Chondrocyte (in vitro differentiated cells): ENCODE results near the gene SH3RF1. TPM values are rescaled to one million over a fixed set of nuclear protein-coding genes. Genes with fewer than 3 reads are reported as not detected.

Experiments used
- DNase-seq: peaks from one replicate; pipeline ENCODE4 v3.0.0; 2021; ENCODE audit warnings: mixed read lengths, low spot score
- H3K27ac Mint-ChIP-seq: one replicate; pipeline ENCODE4 v1.8.0; 2021; ENCODE audit warnings: mild to moderate bottlenecking, moderate library complexity, mixed read lengths; ENCODE audit not compliant: unreplicated experiment
- H3K27me3 Mint-ChIP-seq: 2 replicates; pipeline ENCODE4 v1.8.0; 2021; ENCODE audit warnings: low read depth, mixed read lengths
- H3K36me3 Mint-ChIP-seq: 2 replicates; pipeline ENCODE4 v1.8.0; 2021; ENCODE audit warnings: low read depth, mixed read lengths
- H3K4me1 Mint-ChIP-seq: 2 replicates; pipeline ENCODE4 v1.8.0; 2021; ENCODE audit warnings: low read depth, mild to moderate bottlenecking, mixed read lengths
- H3K4me3 Mint-ChIP-seq: one replicate; pipeline ENCODE4 v1.8.0; 2021; ENCODE audit warnings: mild to moderate bottlenecking, moderate library complexity, mixed read lengths; ENCODE audit not compliant: unreplicated experiment
- H3K9me3 Mint-ChIP-seq: 2 replicates; pipeline ENCODE4 v1.8.0; 2021; ENCODE audit warnings: low read depth, mixed read lengths
- CTCF ChIP-seq: fragments of 200-600 bp; sonication (generic); IDR thresholded peaks from 2 replicates; pipeline ENCODE4 v1.5.0; 2021; ENCODE audit warnings: antibody characterized with exemption, mild to moderate bottlenecking, moderate library complexity
- total RNA-seq: library from RNA; stranded (reverse); gene quantifications from 3 replicates; pipeline ENCODE4 v1.2.1, GENCODE V29; 2021

SH3RF1 gene
- total RNA-seq, 1 donor from 2014 or later, result 25.2 TPM

GRCh38 chr4:169070071-169070894, 200.5 kb downstream of the SH3RF1 start:
- peaks cover 4% of the 10 kb centered on the region for H3K9me3 Mint-ChIP-seq

GRCh38 chr4:169068423-169068822, 202.3 kb downstream of the SH3RF1 start:
- Mint-ChIP-seq H3K27ac (no peak overlapping the region), H3K4me3 (no peak overlapping the region), H3K9me3 (peaks cover 4% of the 10 kb centered on the region), H3K27me3 (no peaks in the 10 kb centered on the region), H3K4me1 (peaks cover 19% of the 10 kb centered on the region), H3K36me3 (no peaks in the 10 kb centered on the region)
- TF ChIP-seq CTCF, result no peak
- DNase-seq, result no peak

More at GRCh38 chr4:169070071-169070894, 200.5 kb downstream of the SH3RF1 start:
- no peak for TF ChIP-seq CTCF
- Mint-ChIP-seq H3K4me1 (peaks cover 19% of the 10 kb centered on the region), H3K4me3 (no peak overlapping the region), H3K27ac (peak overlapping the region; percentile 81), H3K36me3 (no peaks in the 10 kb centered on the region), H3K27me3 (no peaks in the 10 kb centered on the region)
- DNase-seq, result no peak

GRCh38 chr4:169066934-169067333, 203.8 kb downstream of the SH3RF1 start:
- DNase-seq, result no peak
- H3K36me3 Mint-ChIP-seq, result no peaks in the 10 kb centered on the region
- no peak for TF ChIP-seq CTCF
- H3K4me3 Mint-ChIP-seq, result no peak overlapping the region
- H3K27ac Mint-ChIP-seq, result no peak overlapping the region
- H3K9me3 Mint-ChIP-seq, result peaks cover 4% of the 10 kb centered on the region
- no peaks in the 10 kb centered on the region for H3K27me3 Mint-ChIP-seq
- peaks cover 30% of the 10 kb centered on the region for H3K4me1 Mint-ChIP-seq

GRCh38 chr4:169064296-169064695, 206.5 kb downstream of the SH3RF1 start:
- Mint-ChIP-seq H3K4me3 (no peak overlapping the region), H3K4me1 (peaks cover 27% of the 10 kb centered on the region), H3K36me3 (no peaks in the 10 kb centered on the region), H3K27me3 (no peaks in the 10 kb centered on the region), H3K27ac (no peak overlapping the region), H3K9me3 (no peaks in the 10 kb centered on the region)
- no peak for TF ChIP-seq CTCF
- no peak for DNase-seq

GRCh38 chr4:169063441-169063840, 207.3 kb downstream of the SH3RF1 start:
- H3K36me3 Mint-ChIP-seq, result no peaks in the 10 kb centered on the region

More at GRCh38 chr4:169063441-169063840, 207.3 kb downstream of the SH3RF1 start:
- TF ChIP-seq CTCF, result no peak
- Mint-ChIP-seq H3K9me3 (no peaks in the 10 kb centered on the region), H3K27ac (no peak overlapping the region), H3K4me1 (peaks cover 24% of the 10 kb centered on the region), H3K27me3 (no peaks in the 10 kb centered on the region), H3K4me3 (no peak overlapping the region)
- no peak for DNase-seq
